H9 (cell line): Measurements from ENCODE around the gene LRRC70. TPM values are rescaled to one million over a fixed set of nuclear protein-coding genes. Genes with fewer than 3 reads are reported as not detected.
A peak's percentile ranks its signal among the peaks of the same experiment; 100 is the strongest.

Experiments used
- DNase-seq: peaks from one replicate; pipeline ENCODE4 v3.0.0-alpha.2; 2017
- H2AFZ ChIP-seq: one replicate; pipeline ENCODE4 v1.6.1; 2013; ENCODE audit warnings: mild to moderate bottlenecking, low read length, control low read depth, moderate library complexity
- H2AK5ac ChIP-seq: 2 replicates; pipeline ENCODE4 v1.6.1; 2013; ENCODE audit warnings: low read length, control low read depth, mixed read lengths; ENCODE audit not compliant: insufficient read length
- H2BK120ac ChIP-seq: one replicate; pipeline ENCODE4 v1.6.1; 2013; ENCODE audit warnings: low read depth, mild to moderate bottlenecking, low read length, control low read depth, inconsistent platforms; ENCODE audit not compliant: poor library complexity, severe bottlenecking
- H2BK12ac ChIP-seq: 2 replicates; pipeline ENCODE4 v1.6.1; 2013; ENCODE audit warnings: low read length, control low read depth, mixed read lengths, low read depth; ENCODE audit not compliant: insufficient read length
- H2BK15ac ChIP-seq: 2 replicates; pipeline ENCODE4 v1.6.1; 2013; ENCODE audit warnings: low read depth, low read length, control low read depth
- H2BK20ac ChIP-seq: one replicate; pipeline ENCODE4 v1.6.1; 2013; ENCODE audit warnings: low read depth, mild to moderate bottlenecking, low read length, control low read depth, inconsistent platforms; ENCODE audit not compliant: poor library complexity, severe bottlenecking
- H2BK5ac ChIP-seq: 2 replicates; pipeline ENCODE4 v1.6.1; 2013; ENCODE audit warnings: low read length, control low read depth, mixed read lengths; ENCODE audit not compliant: insufficient read length
- H3K14ac ChIP-seq: 2 replicates; pipeline ENCODE4 v1.6.1; 2013; ENCODE audit warnings: low read length, control low read depth; ENCODE audit not compliant: insufficient read depth
- H3K18ac ChIP-seq: 2 replicates; pipeline ENCODE4 v1.6.1; 2013; ENCODE audit warnings: low read depth, mild to moderate bottlenecking, mixed read lengths, low read length, control low read depth; ENCODE audit not compliant: insufficient read length
- H3K23ac ChIP-seq: 2 replicates; pipeline ENCODE4 v1.6.1; 2013; ENCODE audit warnings: low read length, control low read depth, mixed read lengths, low read depth; ENCODE audit not compliant: insufficient read length
- H3K23me2 ChIP-seq: 2 replicates; pipeline ENCODE4 v1.6.1; 2013; ENCODE audit warnings: low read depth, mild to moderate bottlenecking, mixed read lengths, low read length, control low read depth; ENCODE audit not compliant: insufficient read length, poor library complexity, severe bottlenecking
- H3K27ac ChIP-seq: 2 replicates; pipeline ENCODE4 v1.5.1; 2013; ENCODE audit warnings: low read length, control low read depth, mixed read lengths, low read depth; ENCODE audit not compliant: insufficient read length
- H3K27me3 ChIP-seq: 2 replicates; pipeline ENCODE4 v1.6.1; 2013; ENCODE audit warnings: low read length, control low read depth, inconsistent platforms; ENCODE audit not compliant: insufficient read depth
- H3K4ac ChIP-seq: 2 replicates; pipeline ENCODE4 v1.6.1; 2013; ENCODE audit warnings: low read depth, mild to moderate bottlenecking, control low read depth, inconsistent platforms, low read length, moderate library complexity
- H3K4me1 ChIP-seq: 2 replicates; pipeline ENCODE4 v1.6.1; 2013; ENCODE audit warnings: low read length, control low read depth, inconsistent platforms; ENCODE audit not compliant: insufficient read depth
- H3K4me2 ChIP-seq: 2 replicates; pipeline ENCODE4 v1.6.1; 2013; ENCODE audit warnings: low read length, control low read depth, mixed read lengths; ENCODE audit not compliant: insufficient read length, insufficient read depth
- H3K56ac ChIP-seq: 2 replicates; pipeline ENCODE4 v1.6.1; 2013; ENCODE audit warnings: low read depth, mild to moderate bottlenecking, mixed read lengths, low read length, control low read depth; ENCODE audit not compliant: insufficient read length
- H3K79me1 ChIP-seq: 2 replicates; pipeline ENCODE4 v1.6.1; 2013; ENCODE audit warnings: low read depth, mild to moderate bottlenecking, moderate library complexity, low read length, control low read depth, inconsistent platforms; ENCODE audit not compliant: insufficient read depth, poor library complexity, severe bottlenecking
- H3K79me2 ChIP-seq: 2 replicates; pipeline ENCODE4 v1.6.1; 2013; ENCODE audit warnings: low read length, control low read depth, inconsistent platforms; ENCODE audit not compliant: insufficient read depth
- H3K9ac ChIP-seq: 2 replicates; pipeline ENCODE4 v1.6.1; 2013; ENCODE audit warnings: low read length, control low read depth, mixed read lengths; ENCODE audit not compliant: insufficient read length; ENCODE audit errors: extremely low read depth
- H3K9me3 ChIP-seq: one replicate; pipeline ENCODE4 v1.6.1; 2013; ENCODE audit warnings: low read depth, low read length, inconsistent platforms; ENCODE audit not compliant: control insufficient read depth
- H3T11ph ChIP-seq: one replicate; pipeline ENCODE4 v1.6.1; 2013; ENCODE audit warnings: mild to moderate bottlenecking, low read length, control low read depth, inconsistent platforms
- H4K20me1 ChIP-seq: one replicate; pipeline ENCODE4 v1.6.1; 2013; ENCODE audit not compliant: control insufficient read depth, insufficient read length, insufficient read depth
- H4K5ac ChIP-seq: 2 replicates; pipeline ENCODE4 v1.6.1; 2013; ENCODE audit warnings: low read depth, mild to moderate bottlenecking, mixed read lengths, low read length, control low read depth; ENCODE audit not compliant: insufficient read length
- H4K8ac ChIP-seq: replicated peaks from 2 replicates; pipeline ENCODE4 v1.6.1; 2013; ENCODE audit warnings: low read length, control low read depth, mixed read lengths, low read depth; ENCODE audit not compliant: insufficient read length
- H4K91ac ChIP-seq: 2 replicates; pipeline ENCODE4 v1.6.1; 2013; ENCODE audit warnings: low read depth, mild to moderate bottlenecking, moderate library complexity, mixed read lengths, low read length, control low read depth; ENCODE audit not compliant: insufficient read length
- H3K27ac Mint-ChIP-seq, 3 experiments: 2 replicates in 2 of 3; 3 replicates in 1 of 3; pipeline ENCODE4 v1.8.0; 2020 to 2021; ENCODE audit warnings: mixed read lengths in 3 of 3, mild to moderate bottlenecking in 1 of 3, moderate library complexity in 1 of 3
- H3K27me3 Mint-ChIP-seq: 2 replicates; pipeline ENCODE4 v1.8.0; 2021; ENCODE audit warnings: low read depth, mild to moderate bottlenecking, moderate library complexity, mixed read lengths
- H3K36me3 Mint-ChIP-seq, 3 experiments: 2 replicates in 2 of 3; 3 replicates in 1 of 3; pipeline ENCODE4 v1.8.0; 2020 to 2021; ENCODE audit warnings: low read depth in 3 of 3, mixed read lengths in 3 of 3; ENCODE audit not compliant: insufficient read depth in 1 of 3
- H3K4me1 Mint-ChIP-seq, 2 experiments: 2 replicates each; pipeline ENCODE4 v1.8.0; 2020; ENCODE audit warnings: mixed read lengths in 2 of 2
- H3K4me3 Mint-ChIP-seq, 2 experiments: 2 replicates in 1 of 2; 3 replicates in 1 of 2; pipeline ENCODE4 v1.8.0; 2020 to 2021; ENCODE audit warnings: mild to moderate bottlenecking in 2 of 2, mixed read lengths in 2 of 2, moderate library complexity in 1 of 2
- H3K9me3 Mint-ChIP-seq, 2 experiments: 2 replicates in 1 of 2; 3 replicates in 1 of 2; pipeline ENCODE4 v1.8.0; 2020; ENCODE audit warnings: mild to moderate bottlenecking in 2 of 2, mixed read lengths in 2 of 2, moderate library complexity in 1 of 2
- CTCF ChIP-seq: fragments of 200-600 bp; sonication (generic); conservative IDR thresholded peaks from 3 replicates; pipeline ENCODE4 v1.8.0; 2021; ENCODE audit warnings: antibody characterized with exemption, mild to moderate bottlenecking
- WGBS: extraction: QIAGEN DNeasy Blood & Tissue Kit; methylation state at CpG from one replicate; pipeline ENCODE4 v1.1.7; 2013; ENCODE audit warnings: missing lambda C conversion rate, low lambda C conversion rate, mixed read lengths; ENCODE audit not compliant: insufficient read length; ENCODE audit errors: extremely low coverage; 5-methylcytosine and 5-hydroxymethylcytosine counted together
- total RNA-seq: library from RNA; stranded (reverse); gene quantifications from 2 replicates; pipeline ENCODE4 v1.2.1, GENCODE V29; 2021

Gene LRRC70
- total RNA-seq, 1 experiment from 2014 or later = 1.1 TPM

GRCh38 chr5:62626534-62626933, 47.9 kb downstream of the LRRC70 start:
- no peak overlapping the region for H2BK120ac ChIP-seq
- no peaks in the 10 kb centered on the region for H3K79me1 ChIP-seq
- Mint-ChIP-seq H3K36me3 (peaks cover 0 to 5% (median 1%) of the 10 kb centered on the region in 3 experiments; a peak in 5 of 7 replicates), H3K4me3 (peak overlapping the region in 1 of 2 experiments; percentile 63; a peak in 3 of 5 replicates), H3K4me1 (peaks cover 30 to 33% of the 10 kb centered on the region in 2 experiments), H3K9me3 (no peaks in the 10 kb centered on the region), H3K27ac (peak overlapping the region; percentile 58 to 88 (median 73)), H3K27me3 (no peaks in the 10 kb centered on the region)
- H3K27ac ChIP-seq = no peak overlapping the region
- H3K23ac ChIP-seq = no peak overlapping the region
- no peak overlapping the region for H3K4ac ChIP-seq
- no peaks in the 10 kb centered on the region for H3K79me2 ChIP-seq
- H3K14ac ChIP-seq = no peak overlapping the region
- no peaks in the 10 kb centered on the region for H4K20me1 ChIP-seq
- no peak overlapping the region for H2BK5ac ChIP-seq
- H3K9me3 ChIP-seq = no peaks in the 10 kb centered on the region
- H2AK5ac ChIP-seq = no peak overlapping the region
- H3K9ac ChIP-seq = no peak overlapping the region
- H3T11ph ChIP-seq = no peak overlapping the region
- H3K4me2 ChIP-seq = no peak overlapping the region
- no peak overlapping the region for H2AFZ ChIP-seq
- no peaks in the 10 kb centered on the region for H3K23me2 ChIP-seq
- H3K56ac ChIP-seq = no peak overlapping the region
- H2BK20ac ChIP-seq = no peak overlapping the region
- no peaks in the 10 kb centered on the region for H3K27me3 ChIP-seq
- WGBS = no CpG with 5 or more reads among the region's 2 CpGs
- DNase-seq = no peak
- H3K4me1 ChIP-seq = peaks cover 4% of the 10 kb centered on the region; the same call in 1 of the 2 replicates
- TF ChIP-seq CTCF = no peak
- no peak overlapping the region for H3K18ac ChIP-seq
- no peak overlapping the region for H2BK15ac ChIP-seq
- H4K5ac ChIP-seq = no peak overlapping the region
- H4K8ac ChIP-seq = no peak overlapping the region
- no peak overlapping the region for H4K91ac ChIP-seq
- H2BK12ac ChIP-seq = no peak overlapping the region
